ENCODE measurements around the gene PRKG2. TPM values are rescaled to one million over a fixed set of nuclear protein-coding genes. Genes with fewer than 3 reads are reported as not detected.

Gene PRKG2
- total RNA-seq, 1 experiment from 2014 or later = 1.9 TPM

GRCh38 chr4:81227138-81227537 is 12.1 kb upstream of the PRKG2 start:
- no peak overlapping the region for H3K27ac Mint-ChIP-seq
- Histone ChIP-seq H3K23ac (ENCODE audit: insufficient read length, low read depth, low read length) (no peak overlapping the region), H2BK12ac (ENCODE audit: insufficient read length, low read depth, low read length) (no peak overlapping the region), H2BK5ac (ENCODE audit: insufficient read length, low read length) (no peak overlapping the region), H3K9me3 (ENCODE audit: control insufficient read depth, low read depth, low read length) (peaks cover 9% of the 10 kb centered on the region), H2BK15ac (ENCODE audit: low read depth, low read length) (no peak overlapping the region), H3K9ac (ENCODE audit: extremely low read depth, insufficient read length, low read length) (no peak overlapping the region), H3K27me3 (ENCODE audit: insufficient read depth, low read length) (no peaks in the 10 kb centered on the region), H3K4me1 (ENCODE audit: insufficient read depth, low read length) (no peaks in the 10 kb centered on the region), H3K4me2 (ENCODE audit: insufficient read depth, insufficient read length, low read length) (no peak overlapping the region), H3K79me1 (ENCODE audit: insufficient read depth, low read depth, low read length, poor library complexity, severe bottlenecking) (no peaks in the 10 kb centered on the region), H3K27ac (ENCODE audit: insufficient read length, low read depth, low read length) (no peak overlapping the region), H2BK120ac (ENCODE audit: low read depth, low read length, poor library complexity, severe bottlenecking) (no peak overlapping the region), H3K18ac (ENCODE audit: insufficient read length, low read depth, low read length) (no peak overlapping the region), H3K14ac (ENCODE audit: insufficient read depth, low read length) (no peak overlapping the region), H3K56ac (ENCODE audit: insufficient read length, low read depth, low read length) (no peak overlapping the region), H4K8ac (replicated peaks; ENCODE audit: insufficient read length, low read depth, low read length) (no peak overlapping the region), H2BK20ac (ENCODE audit: low read depth, low read length, poor library complexity, severe bottlenecking) (no peak overlapping the region), H3K4ac (ENCODE audit: low read depth, low read length) (no peak overlapping the region), H2AK5ac (ENCODE audit: insufficient read length, low read length) (no peak overlapping the region), H3T11ph (ENCODE audit: low read length) (no peak overlapping the region), H4K91ac (ENCODE audit: insufficient read length, low read depth, low read length) (no peak overlapping the region), H4K5ac (ENCODE audit: insufficient read length, low read depth, low read length) (no peak overlapping the region), H3K79me2 (ENCODE audit: insufficient read depth, low read length) (no peaks in the 10 kb centered on the region), H4K20me1 (ENCODE audit: control insufficient read depth, insufficient read depth, insufficient read length) (no peaks in the 10 kb centered on the region), H3K23me2 (ENCODE audit: insufficient read length, low read depth, low read length, poor library complexity, severe bottlenecking) (no peaks in the 10 kb centered on the region), H2AFZ (ENCODE audit: low read length) (no peak overlapping the region)
- H3K4me1 Mint-ChIP-seq = no peaks in the 10 kb centered on the region; a peak in 1 of 4 replicates
- H3K27me3 Mint-ChIP-seq (ENCODE audit: low read depth) = peaks cover 2% of the 10 kb centered on the region
- DNase-seq = no peak
- TF ChIP-seq, protein P1, sequence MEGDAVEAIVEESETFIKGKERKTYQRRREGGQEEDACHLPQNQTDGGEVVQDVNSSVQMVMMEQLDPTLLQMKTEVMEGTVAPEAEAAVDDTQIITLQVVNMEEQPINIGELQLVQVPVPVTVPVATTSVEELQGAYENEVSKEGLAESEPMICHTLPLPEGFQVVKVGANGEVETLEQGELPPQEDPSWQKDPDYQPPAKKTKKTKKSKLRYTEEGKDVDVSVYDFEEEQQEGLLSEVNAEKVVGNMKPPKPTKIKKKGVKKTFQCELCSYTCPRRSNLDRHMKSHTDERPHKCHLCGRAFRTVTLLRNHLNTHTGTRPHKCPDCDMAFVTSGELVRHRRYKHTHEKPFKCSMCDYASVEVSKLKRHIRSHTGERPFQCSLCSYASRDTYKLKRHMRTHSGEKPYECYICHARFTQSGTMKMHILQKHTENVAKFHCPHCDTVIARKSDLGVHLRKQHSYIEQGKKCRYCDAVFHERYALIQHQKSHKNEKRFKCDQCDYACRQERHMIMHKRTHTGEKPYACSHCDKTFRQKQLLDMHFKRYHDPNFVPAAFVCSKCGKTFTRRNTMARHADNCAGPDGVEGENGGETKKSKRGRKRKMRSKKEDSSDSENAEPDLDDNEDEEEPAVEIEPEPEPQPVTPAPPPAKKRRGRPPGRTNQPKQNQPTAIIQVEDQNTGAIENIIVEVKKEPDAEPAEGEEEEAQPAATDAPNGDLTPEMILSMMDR (conservative IDR thresholded peaks at IDR 0.05) = no peak
- H3K9me3 Mint-ChIP-seq = peaks cover 20 to 23% of the 10 kb centered on the region in 2 experiments
- no CpG with 5 or more reads among the region's 4 CpGs for WGBS (ENCODE audit: extremely low coverage, insufficient read length, low lambda C conversion rate)
- H3K4me3 Mint-ChIP-seq = no peak overlapping the region
- peaks cover 19 to 22% (median 21%) of the 10 kb centered on the region in 3 experiments for H3K36me3 Mint-ChIP-seq (ENCODE audit: insufficient read depth in 1 of 3, low read depth in 3 of 3)

All from H9 (cell line).